ENCODE results near the gene TNNI3K. TPM values are rescaled to one million over a fixed set of nuclear protein-coding genes. Genes with fewer than 3 reads are reported as not detected.

Gene TNNI3K
- total and polyA plus RNA-seq, 9 of the 15 experiments (the other 6 are each of a cell fraction or from before 2014, with no cell fraction given): 0.21 to 0.53 (median 0.32) TPM; not detected in 5

DNA sequence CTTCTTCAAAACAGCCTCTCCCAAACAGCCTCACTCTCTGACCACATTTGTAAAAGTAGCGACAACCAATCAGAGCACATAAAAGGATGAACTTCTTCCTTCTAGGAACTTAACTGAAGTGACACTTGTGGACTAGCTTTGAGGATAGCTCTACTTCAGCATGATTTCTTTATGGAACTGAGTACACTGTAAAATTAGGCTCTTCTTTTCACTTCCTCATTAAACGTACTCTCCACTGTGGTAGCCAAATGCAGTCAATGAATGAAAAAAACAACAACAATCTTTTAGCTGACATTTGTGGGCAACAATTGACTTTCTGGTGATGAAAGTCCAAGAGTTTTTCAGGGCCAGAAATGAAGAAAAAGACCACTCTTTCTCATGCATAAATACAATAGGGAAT lies 267.7 kb downstream of the TNNI3K start:
- H3K27me3 ChIP-seq (ENCODE audit: control insufficient read depth in 2 of 2, insufficient read depth in 2 of 2, low read length in 2 of 2): no peaks in the 10 kb centered on the region
- no peak overlapping the region for H3K27ac ChIP-seq (ENCODE audit: extremely low read depth, low read depth, low read length)
- no peak for DNase-seq (ENCODE audit: extremely low read depth in 1 of 4, low spot score in 3 of 4)
- H3K4me1 ChIP-seq (replicated peaks in 1 of 2; ENCODE audit: control insufficient read depth in 2 of 2, insufficient read depth in 2 of 2, low read length in 2 of 2): no peaks in the 10 kb centered on the region
- H3K79me2 ChIP-seq (ENCODE audit: control insufficient read depth, insufficient read depth, low read length): no peaks in the 10 kb centered on the region
- in situ Hi-C loops (cut with MboI): no loop called here
- no peak overlapping the region for H3K4me2 ChIP-seq (ENCODE audit: insufficient read depth, low read length)
- H3K9ac ChIP-seq (ENCODE audit: insufficient read depth in 1 of 2, low read depth in 2 of 2, low read length in 2 of 2): no peak overlapping the region
- H3K9me3 ChIP-seq (replicated peaks; ENCODE audit: control insufficient read depth, insufficient read depth, low read depth, low read length): no peaks in the 10 kb centered on the region
- WGBS (ENCODE audit: insufficient coverage, low coverage, missing lambda C conversion rate): 0% methylated on average over 2 of the region's 2 CpGs
- no peak for FAIRE-seq
- no TSS peak for BruUV-seq (replicated peaks)
- H3K36me3 ChIP-seq (ENCODE audit: control insufficient read depth, insufficient read depth, low read length): no peaks in the 10 kb centered on the region
- ATAC-seq: no peak
- no peak overlapping the region for H2AFZ ChIP-seq (ENCODE audit: low read depth, low read length)
- intact Hi-C loops (cut with micrococcal nuclease): no loop called here
- H4K20me1 ChIP-seq (replicated peaks; ENCODE audit: control insufficient read depth, insufficient read depth, low read length): no peaks in the 10 kb centered on the region
- H3K4me3 ChIP-seq: no peak overlapping the region
- ChIA-PET CTCF (ENCODE audit: low intra/inter-chr PET ratio) (no interaction called here), POLR2A (no interaction called here)
- no peaks in the 10 kb centered on the region for H3K9me1 ChIP-seq (ENCODE audit: control insufficient read depth, insufficient read depth, low read length)
- TF ChIP-seq, protein P1, sequence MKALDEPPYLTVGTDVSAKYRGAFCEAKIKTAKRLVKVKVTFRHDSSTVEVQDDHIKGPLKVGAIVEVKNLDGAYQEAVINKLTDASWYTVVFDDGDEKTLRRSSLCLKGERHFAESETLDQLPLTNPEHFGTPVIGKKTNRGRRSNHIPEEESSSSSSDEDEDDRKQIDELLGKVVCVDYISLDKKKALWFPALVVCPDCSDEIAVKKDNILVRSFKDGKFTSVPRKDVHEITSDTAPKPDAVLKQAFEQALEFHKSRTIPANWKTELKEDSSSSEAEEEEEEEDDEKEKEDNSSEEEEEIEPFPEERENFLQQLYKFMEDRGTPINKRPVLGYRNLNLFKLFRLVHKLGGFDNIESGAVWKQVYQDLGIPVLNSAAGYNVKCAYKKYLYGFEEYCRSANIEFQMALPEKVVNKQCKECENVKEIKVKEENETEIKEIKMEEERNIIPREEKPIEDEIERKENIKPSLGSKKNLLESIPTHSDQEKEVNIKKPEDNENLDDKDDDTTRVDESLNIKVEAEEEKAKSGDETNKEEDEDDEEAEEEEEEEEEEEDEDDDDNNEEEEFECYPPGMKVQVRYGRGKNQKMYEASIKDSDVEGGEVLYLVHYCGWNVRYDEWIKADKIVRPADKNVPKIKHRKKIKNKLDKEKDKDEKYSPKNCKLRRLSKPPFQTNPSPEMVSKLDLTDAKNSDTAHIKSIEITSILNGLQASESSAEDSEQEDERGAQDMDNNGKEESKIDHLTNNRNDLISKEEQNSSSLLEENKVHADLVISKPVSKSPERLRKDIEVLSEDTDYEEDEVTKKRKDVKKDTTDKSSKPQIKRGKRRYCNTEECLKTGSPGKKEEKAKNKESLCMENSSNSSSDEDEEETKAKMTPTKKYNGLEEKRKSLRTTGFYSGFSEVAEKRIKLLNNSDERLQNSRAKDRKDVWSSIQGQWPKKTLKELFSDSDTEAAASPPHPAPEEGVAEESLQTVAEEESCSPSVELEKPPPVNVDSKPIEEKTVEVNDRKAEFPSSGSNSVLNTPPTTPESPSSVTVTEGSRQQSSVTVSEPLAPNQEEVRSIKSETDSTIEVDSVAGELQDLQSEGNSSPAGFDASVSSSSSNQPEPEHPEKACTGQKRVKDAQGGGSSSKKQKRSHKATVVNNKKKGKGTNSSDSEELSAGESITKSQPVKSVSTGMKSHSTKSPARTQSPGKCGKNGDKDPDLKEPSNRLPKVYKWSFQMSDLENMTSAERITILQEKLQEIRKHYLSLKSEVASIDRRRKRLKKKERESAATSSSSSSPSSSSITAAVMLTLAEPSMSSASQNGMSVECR (CRISPR knock-in tag; IDR thresholded peaks at IDR 0.05): no peak
- TF ChIP-seq, protein P2, sequence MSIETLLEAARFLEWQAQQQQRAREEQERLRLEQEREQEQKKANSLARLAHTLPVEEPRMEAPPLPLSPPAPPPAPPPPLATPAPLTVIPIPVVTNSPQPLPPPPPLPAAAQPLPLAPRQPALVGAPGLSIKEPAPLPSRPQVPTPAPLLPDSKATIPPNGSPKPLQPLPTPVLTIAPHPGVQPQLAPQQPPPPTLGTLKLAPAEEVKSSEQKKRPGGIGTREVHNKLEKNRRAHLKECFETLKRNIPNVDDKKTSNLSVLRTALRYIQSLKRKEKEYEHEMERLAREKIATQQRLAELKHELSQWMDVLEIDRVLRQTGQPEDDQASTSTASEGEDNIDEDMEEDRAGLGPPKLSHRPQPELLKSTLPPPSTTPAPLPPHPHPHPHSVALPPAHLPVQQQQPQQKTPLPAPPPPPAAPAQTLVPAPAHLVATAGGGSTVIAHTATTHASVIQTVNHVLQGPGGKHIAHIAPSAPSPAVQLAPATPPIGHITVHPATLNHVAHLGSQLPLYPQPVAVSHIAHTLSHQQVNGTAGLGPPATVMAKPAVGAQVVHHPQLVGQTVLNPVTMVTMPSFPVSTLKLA (conservative IDR thresholded peaks at IDR 0.05): no peak
- TF ChIP-seq BMI1 (IDR thresholded peaks at IDR 0.05; ENCODE audit: low read length) (no peak), MAFG (tag; conservative IDR thresholded peaks at IDR 0.05) (no peak), POLR2B (IDR thresholded peaks at IDR 0.05; ENCODE audit: low read depth, partially characterized antibody) (no peak), MAFK (IDR thresholded peaks at IDR 0.05; ENCODE audit: low read length) (no peak), HOXB6 (CRISPR knock-in tag; IDR thresholded peaks at IDR 0.05; ENCODE audit: borderline replicate concordance) (no peak), ZBTB7A (IDR thresholded peaks at IDR 0.05; ENCODE audit: borderline replicate concordance, control insufficient read depth, low read depth, low read length) (no peak), HDAC8 (tag; IDR thresholded peaks at IDR 0.05) (no peak), ZNF134 (CRISPR knock-in tag; conservative IDR thresholded peaks at IDR 0.05) (no peak), NBN (IDR thresholded peaks at IDR 0.05; ENCODE audit: low read depth) (no peak), YY1 (IDR thresholded peaks at IDR 0.05; ENCODE audit: borderline replicate concordance in 1 of 3, control insufficient read depth in 1 of 3, extremely low read depth in 1 of 3, insufficient read depth in 3 of 3, insufficient read length in 1 of 3, insufficient replicate concordance in 2 of 3, low read depth in 1 of 3, low read length in 2 of 3) (no peak), ZNF354B (CRISPR knock-in tag; IDR thresholded peaks at IDR 0.05) (no peak)
- TF ChIP-seq, protein P3, sequence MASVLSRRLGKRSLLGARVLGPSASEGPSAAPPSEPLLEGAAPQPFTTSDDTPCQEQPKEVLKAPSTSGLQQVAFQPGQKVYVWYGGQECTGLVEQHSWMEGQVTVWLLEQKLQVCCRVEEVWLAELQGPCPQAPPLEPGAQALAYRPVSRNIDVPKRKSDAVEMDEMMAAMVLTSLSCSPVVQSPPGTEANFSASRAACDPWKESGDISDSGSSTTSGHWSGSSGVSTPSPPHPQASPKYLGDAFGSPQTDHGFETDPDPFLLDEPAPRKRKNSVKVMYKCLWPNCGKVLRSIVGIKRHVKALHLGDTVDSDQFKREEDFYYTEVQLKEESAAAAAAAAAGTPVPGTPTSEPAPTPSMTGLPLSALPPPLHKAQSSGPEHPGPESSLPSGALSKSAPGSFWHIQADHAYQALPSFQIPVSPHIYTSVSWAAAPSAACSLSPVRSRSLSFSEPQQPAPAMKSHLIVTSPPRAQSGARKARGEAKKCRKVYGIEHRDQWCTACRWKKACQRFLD (CRISPR knock-in tag; IDR thresholded peaks at IDR 0.05): no peak
- TF ChIP-seq, protein P4, sequence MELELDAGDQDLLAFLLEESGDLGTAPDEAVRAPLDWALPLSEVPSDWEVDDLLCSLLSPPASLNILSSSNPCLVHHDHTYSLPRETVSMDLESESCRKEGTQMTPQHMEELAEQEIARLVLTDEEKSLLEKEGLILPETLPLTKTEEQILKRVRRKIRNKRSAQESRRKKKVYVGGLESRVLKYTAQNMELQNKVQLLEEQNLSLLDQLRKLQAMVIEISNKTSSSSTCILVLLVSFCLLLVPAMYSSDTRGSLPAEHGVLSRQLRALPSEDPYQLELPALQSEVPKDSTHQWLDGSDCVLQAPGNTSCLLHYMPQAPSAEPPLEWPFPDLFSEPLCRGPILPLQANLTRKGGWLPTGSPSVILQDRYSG (tag; conservative IDR thresholded peaks at IDR 0.05; ENCODE audit: low read depth): no peak

Data from K562 (cell line).